DMS 273 treated with DMSO at 0.1 percent for 48 hours (cell line): ENCODE data around the gene CDC14A.

Experiments used
- DNase-seq: peaks from one replicate; lab custom pipeline; 2025; lab: John Stamatoyannopoulos, UW

The CDC14A gene

GRCh38 chr1:100494393-100495084, 142.2 kb downstream of the CDC14A start:
- DNase-seq, result no peak

GRCh38 chr1:100496896-100497295, 144.6 kb downstream of the CDC14A start:
- no peak for DNase-seq

DNA sequence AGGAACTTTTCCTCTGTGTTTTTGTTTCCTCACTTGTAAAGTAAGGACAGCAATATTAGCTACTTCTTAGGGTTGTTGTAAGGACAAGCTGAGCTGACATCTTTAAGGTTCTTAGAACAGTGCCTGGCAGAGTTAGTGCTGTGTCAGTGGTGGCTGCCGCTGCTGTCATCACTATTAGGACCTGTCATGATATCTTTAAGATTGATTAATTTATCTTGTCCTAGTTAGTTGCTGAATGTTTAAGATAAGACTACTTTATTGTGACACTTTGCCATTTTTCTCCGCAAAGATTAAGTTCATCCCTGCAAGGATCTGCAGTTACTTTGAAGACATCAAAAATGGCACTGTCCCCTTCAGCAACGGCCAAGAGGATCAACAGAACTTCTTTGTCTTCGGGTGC, 145.5 kb downstream of the CDC14A start:
- no peak for DNase-seq

GRCh38 chr1:100499194-100499811, 147.0 kb downstream of the CDC14A start:
- no peak for DNase-seq

- no peak for DNase-seq
Measured at GRCh38 chr1:100502052-100502792, 149.9 kb downstream of the CDC14A start.

DNA sequence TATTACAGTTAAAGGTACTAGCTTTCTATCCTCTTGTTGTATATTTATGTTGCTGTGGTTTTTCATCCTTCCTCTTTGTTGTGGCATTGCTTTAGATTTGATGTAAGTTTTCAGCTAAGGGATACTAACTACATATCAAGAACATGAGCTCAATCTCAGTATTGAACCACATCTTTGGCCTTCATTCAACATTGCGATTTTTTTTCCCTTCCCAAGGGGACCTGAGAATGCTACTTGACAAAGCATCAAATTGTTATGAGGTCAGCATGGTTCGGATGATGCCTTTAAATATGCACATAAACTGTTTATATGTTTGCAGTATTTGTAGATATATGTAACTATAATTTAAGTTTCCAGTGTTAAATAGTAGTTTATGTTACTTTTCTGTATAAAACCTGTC, 153.9 kb downstream of the CDC14A start:
- DNase-seq, result no peak

- DNase-seq, result peak; percentile 40
Measured at GRCh38 chr1:100510451-100510850, 158.1 kb downstream of the CDC14A start.

- no peak for DNase-seq
Measured at GRCh38 chr1:100511058-100511457, 158.8 kb downstream of the CDC14A start.

DNA sequence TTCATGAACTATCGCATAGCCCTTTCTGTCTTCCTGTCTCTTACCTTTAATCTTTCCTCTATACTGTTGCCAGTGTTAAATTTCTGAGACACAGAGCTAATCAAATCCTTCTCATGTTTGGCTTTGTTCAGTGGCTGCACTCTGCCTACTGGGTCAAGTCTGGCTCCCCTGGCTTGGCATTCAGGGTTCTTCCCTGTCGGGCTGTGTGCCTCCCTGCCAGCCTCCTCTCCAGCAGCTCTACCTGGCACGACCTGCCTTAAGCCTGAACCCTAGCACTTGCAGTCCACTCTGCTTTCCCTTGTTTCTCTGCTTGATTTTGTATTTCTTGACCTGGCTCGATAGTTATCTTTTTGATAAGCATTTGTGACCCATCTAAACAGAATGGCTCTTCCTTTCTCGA, 159.5 kb downstream of the CDC14A start:
- DNase-seq, result no peak

- no peak for DNase-seq
Measured at GRCh38 chr1:100512803-100513352, 160.6 kb downstream of the CDC14A start.

- no peak for DNase-seq
Measured at GRCh38 chr1:100516857-100517256, 164.6 kb downstream of the CDC14A start.

DNA sequence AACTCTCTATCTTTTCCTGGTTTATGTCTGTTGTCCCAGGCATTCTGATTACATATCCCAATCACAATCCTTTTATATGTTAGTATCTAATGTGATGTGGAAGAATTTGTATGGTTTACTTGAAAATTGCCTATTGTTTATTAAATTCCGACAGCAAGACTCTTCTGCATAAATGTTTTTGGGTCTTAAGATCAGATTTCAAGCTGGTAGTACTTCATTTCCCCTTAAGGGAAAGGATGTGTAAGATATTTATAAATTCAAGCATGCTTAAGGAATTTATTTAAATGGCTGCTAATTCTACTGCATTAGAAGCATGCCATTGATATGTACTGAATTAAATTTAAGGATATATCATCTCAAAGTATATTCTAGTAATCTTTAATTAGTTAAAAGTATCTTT, 165.2 kb downstream of the CDC14A start:
- DNase-seq, result no peak

GRCh38 chr1:100518023-100518422, 165.7 kb downstream of the CDC14A start:
- DNase-seq, result no peak

DNA sequence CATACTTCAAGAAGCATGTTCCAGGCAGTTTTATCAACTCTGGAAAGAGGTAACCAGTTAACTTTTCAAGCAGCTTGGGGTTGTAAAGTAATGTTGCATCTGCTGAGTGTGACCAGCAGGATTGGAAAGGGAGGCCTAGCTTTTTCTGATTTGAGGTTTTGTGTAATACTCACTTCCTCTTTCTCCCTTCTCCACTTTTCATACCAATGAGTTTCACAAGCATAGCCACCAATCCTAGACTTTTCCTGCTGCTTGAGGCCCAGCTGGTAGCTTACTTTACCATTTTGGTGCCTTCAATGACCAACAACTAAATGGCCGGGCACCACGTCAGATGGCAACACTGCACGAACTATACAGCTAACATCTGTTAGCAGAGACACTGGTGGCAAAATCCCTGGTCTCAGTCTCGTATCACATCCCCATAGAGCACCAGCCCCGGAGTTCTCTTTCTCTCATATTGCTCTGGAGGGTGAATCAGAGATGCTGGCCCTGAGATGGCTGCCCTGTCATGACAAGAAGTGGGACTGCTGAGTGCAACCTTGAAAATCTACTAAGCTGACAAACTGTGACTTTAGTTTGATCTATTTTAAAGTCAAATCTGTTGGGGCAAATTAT, 170.8 kb downstream of the CDC14A start:
- no peak for DNase-seq

- DNase-seq, result no peak
Measured at GRCh38 chr1:100524355-100524754, 172.0 kb downstream of the CDC14A start.

DNA sequence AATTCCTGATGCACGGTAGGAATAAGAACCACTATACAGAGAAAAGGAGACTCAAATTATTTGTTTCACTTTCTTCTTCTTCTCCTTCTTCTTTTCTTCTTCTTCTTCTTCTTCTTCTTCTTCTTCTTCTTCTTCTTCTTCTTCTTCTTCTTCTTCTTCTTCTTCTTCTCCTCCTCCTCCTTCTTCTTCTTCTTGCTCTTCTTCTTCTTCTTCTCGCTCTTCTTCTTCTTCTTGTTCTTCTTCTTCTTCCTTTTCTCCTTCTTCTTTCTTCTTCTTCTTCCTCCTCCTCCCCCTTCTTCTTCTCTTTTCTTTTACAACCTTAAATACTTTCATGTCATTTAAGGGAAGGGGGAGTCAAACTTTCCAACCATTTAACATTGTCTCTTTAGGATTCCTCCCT, 174.6 kb downstream of the CDC14A start:
- DNase-seq, result no peak

GRCh38 chr1:100528871-100529270, 176.6 kb downstream of the CDC14A start:
- peak; percentile 80 for DNase-seq

- DNase-seq, result no peak
Measured at GRCh38 chr1:100530141-100530540, 177.8 kb downstream of the CDC14A start.

DNA sequence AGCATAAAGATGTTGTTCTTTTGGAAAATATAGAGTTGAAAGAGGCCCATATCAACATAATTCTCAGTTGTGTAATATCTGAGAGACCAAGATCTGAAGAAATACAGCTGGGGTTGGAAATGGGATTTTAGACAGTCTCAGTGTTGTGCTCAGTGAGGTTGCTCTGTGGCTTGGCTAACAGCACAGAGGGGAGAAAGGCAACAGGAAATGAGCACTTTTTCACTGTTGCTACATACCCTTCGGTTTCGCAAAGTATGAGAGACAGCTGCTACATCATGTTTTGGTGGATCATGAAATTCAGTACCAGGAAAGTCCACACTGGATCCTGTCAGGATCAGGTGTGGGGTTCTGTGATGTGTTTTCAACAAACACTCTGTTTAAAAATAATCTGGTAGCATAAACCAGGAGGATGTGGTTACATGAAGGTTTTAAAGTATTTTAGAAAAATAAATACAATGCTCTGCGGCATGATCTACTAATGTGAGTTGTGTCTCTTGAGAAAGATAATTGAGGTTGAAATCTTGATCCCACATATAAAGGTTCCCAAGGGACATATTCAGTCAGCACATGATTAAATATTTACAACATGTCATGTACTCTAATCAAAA, 178.7 kb downstream of the CDC14A start:
- DNase-seq, result no peak

DNA sequence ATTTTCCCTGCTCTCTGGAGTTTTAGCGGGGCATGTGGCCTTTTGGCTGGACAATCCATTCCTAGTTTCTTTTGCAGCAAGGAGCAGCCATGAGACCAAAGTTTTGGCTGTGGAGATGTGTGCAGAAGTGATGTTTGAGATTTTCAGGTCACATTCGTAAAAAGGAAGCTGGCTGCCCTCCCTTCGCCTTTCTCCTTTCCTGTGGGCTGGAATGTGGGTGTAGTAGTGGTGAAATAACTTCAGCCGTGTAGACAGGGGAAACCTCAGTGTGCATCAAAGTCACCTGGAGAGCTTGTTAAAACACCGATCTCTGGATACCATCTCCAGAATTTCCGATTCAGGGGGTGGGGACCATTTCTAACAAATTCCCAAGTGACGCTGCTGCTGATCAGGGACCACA, 180.3 kb downstream of the CDC14A start:
- DNase-seq, result no peak

GRCh38 chr1:100535264-100535663, 183.0 kb downstream of the CDC14A start:
- no peak for DNase-seq

GRCh38 chr1:100536031-100536430, 183.7 kb downstream of the CDC14A start:
- no peak for DNase-seq
